CD1c-positive myeloid dendritic cell (primary cell): Measurements from ENCODE around the gene SLC26A11.
"Not testable (repeated sequence)": the region's sequence is repeated elsewhere in the genome, so short reads cannot be mapped to it uniquely, and the experiment has no call there.

ENCODE experiments used
- DNase-seq: peaks from one replicate; pipeline ENCODE4 v3.0.0-alpha.2; 2016; ENCODE audit errors: extremely low spot score

SLC26A11 gene

GRCh38 chr17:80243526-80244433 lies 23.6 kb downstream of the SLC26A11 start:
- DNase-seq = no peak

GRCh38 chr17:80244448-80244847 lies 24.2 kb downstream of the SLC26A11 start:
- not testable (repeated sequence) for DNase-seq

- no peak for DNase-seq
These were observed 24.8 kb downstream of the SLC26A11 start for GRCh38 chr17:80244871-80245509.

- DNase-seq = no peak
These were observed 25.5 kb downstream of the SLC26A11 start for GRCh38 chr17:80245566-80246265.

DNA sequence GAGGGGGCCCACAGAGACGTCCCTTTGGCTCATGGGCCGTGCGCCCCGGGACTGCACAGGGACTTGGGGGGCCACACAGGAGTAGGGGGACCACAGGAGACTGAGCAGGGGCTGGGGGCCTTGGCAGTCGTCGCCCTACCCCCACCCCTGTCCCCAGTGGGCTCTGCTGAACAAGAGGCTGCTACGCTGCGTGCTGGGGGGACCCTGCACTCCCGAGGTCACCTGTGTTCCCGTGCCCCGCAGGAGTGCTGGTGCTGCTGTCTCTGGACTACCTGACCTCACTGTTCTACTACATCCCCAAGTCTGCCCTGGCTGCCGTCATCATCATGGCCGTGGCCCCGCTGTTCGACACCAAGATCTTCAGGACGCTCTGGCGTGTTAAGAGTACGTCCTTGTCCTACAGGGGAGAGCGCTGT lies 26.0 kb downstream of the SLC26A11 start:
- DNase-seq = no peak

GRCh38 chr17:80246726-80247125 lies 26.5 kb downstream of the SLC26A11 start:
- no peak for DNase-seq

- no peak for DNase-seq
These were observed 27.3 kb downstream of the SLC26A11 start for GRCh38 chr17:80247561-80247960.

- DNase-seq = no peak
These were observed 28.0 kb downstream of the SLC26A11 start for GRCh38 chr17:80248001-80248893.

DNA sequence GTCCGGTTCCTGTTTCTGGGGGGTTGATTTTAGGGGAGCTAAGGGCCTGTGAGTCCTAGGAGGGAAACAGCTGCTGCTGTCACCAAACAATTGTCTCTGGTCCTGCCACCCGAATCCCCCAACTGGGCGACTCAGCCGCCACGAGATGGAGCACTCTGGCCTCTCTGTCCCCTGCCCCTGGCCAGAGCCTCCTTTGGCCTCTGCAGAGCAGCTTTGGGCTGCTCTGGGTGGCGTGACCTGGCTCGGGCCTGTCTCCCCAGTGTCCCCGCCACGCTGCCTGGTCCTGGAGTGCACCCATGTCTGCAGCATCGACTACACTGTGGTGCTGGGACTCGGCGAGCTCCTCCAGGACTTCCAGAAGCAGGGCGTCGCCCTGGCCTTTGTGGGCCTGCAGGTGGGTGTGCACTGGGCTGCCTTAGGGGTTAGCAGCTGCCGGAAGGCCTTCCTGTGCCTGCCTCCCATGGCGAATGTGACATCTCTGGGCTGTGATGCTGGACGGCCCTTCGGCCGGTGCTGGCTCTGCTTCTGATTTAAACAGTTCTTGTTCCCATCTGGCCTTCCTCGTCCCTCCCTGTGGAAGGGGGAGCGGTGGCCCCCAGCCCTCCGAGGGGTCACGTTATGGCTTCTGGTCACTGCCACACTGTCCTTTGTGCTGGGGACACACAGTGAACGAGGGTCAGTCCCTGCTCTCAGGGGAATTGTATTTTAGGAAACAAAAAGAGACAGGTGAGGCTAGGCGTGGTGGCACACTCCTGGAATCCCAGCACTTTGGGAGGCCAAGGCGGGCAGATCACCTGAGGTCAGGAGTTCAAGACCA lies 28.9 kb downstream of the SLC26A11 start:
- DNase-seq = no peak

- no peak for DNase-seq
These were observed 31.7 kb downstream of the SLC26A11 start for GRCh38 chr17:80251966-80252365.

- DNase-seq = peak; percentile 64
These were observed 32.6 kb downstream of the SLC26A11 start for GRCh38 chr17:80252871-80253270.

GRCh38 chr17:80253631-80254395 lies 33.6 kb downstream of the SLC26A11 start:
- DNase-seq = no peak

DNA sequence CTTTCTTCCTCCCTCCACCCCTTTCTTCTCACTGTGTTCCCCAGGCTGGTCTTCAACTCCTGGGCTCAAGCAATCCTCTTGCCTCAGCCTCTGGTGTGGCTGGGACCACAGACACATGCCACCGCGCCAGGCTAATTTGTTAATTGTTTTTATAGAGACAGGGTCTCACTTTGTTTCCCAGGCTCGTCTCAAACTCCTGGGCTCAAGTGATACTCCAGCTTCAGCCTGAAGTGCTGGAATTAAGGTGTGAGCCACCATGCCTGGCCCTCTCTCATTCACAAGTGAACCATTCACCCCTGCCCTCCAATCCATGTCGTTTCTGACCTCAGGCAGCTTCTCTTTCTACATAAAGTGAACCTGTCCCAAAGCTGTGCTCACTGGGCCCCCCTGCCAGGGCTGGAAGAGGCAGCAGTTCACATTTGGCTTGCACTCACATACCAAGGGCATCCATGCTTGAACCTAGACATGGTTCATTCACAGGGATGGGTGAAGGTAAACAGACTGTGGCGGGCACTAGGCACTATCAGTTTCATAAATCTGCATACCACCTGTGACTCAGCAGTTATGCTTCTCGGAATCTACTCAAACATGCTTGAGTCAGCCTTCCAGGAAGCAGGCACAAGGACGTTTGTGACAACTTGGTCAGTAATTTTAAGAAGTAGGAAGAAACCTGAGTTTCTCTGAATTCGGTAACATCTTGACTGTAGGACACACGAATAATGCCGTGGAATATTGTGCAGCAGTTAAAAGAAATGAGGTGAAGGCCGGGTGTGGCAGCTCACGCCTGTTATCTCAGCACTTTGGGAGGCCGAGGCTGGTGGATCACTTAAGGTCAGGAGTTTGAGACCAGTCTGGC lies 34.4 kb downstream of the SLC26A11 start:
- peak; percentile 88 for DNase-seq

- no peak for DNase-seq
These were observed 35.8 kb downstream of the SLC26A11 start for GRCh38 chr17:80256034-80256350.

DNA sequence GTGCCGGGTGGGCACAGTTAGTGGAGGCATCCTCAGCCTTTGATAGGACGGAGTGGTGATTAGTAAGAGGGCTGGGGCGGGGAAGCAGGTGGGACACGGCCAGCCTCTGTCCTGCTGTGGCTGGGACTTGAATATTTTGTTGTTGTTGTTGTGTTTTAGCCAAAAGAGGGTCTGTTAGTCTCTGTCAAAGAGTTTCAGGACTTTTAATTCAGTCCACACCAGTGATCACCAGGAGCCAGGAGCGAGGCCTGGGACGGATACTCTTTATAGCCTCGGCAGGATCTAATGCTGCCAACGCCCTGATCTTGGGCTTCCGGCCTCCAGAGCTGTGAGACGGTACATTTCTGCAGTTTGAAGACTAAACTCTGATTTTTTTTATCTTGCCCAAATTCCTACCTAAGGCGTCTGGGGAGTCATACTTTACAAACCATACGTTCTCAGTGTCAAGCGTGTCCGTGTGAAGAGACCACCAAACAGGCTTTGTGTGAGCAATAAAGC lies 37.5 kb downstream of the SLC26A11 start:
- DNase-seq = no peak

- not testable (repeated sequence) for DNase-seq
These were observed 38.1 kb downstream of the SLC26A11 start for GRCh38 chr17:80258296-80258695.

DNA sequence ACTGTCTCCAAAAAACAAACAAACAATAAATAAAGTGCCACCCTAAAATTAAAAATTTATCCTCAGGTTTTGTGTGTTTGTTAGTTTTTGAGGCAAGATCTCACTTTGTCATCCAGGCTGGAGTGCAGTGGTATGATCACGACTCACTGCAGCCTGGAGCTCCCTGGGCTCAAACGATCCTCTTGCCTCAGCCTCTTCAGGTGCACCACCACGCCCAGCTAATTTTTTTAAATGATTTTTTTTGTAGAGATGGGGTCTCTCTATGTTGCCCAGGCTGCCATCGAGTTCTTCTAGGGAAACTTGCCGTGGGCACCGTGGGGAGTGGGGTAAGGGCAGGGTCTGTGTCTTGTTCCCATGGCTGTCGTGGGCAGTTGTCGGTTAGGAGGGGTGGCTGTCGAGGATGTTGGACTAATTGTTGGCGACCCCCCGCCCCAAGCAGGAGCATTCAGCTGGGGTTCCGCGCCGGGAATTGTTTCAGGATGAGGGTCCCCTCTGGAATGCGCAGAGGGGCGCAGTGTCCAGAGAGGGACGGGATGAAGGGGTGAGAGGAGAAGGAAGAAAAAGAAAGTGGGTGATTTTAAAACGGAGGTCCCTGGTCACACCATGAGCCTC lies 39.3 kb downstream of the SLC26A11 start:
- DNase-seq = no peak

GRCh38 chr17:80260069-80260535 lies 39.9 kb downstream of the SLC26A11 start:
- peak; percentile 91 for DNase-seq
